Measurements from ENCODE around the gene COLEC12.
"Not testable (repeated sequence)": the region's sequence is repeated elsewhere in the genome, so short reads cannot be mapped to it uniquely, and the experiment has no call there.

COLEC12 gene

DNA sequence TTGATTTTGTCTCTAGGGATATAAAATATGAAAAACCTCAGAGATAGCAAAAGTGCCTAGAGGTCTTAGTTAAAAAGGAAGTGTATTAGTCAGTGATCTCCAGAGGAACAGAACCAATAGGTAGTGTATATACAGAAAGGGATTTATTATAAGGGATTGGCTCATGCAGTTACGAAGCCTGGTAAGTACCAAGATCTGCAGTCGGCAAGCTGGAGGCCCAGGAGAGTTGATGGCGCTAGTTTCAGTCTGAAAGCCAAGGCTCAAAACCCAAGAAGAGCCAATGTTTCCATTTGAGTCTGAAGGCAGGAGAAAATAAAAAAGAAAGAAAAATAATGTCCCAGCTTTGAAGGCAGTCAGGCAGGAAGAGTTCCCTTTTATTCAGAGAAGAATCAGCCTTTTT lies 93.3 kb downstream of the COLEC12 start:
- DNase-seq: no peak

DNA sequence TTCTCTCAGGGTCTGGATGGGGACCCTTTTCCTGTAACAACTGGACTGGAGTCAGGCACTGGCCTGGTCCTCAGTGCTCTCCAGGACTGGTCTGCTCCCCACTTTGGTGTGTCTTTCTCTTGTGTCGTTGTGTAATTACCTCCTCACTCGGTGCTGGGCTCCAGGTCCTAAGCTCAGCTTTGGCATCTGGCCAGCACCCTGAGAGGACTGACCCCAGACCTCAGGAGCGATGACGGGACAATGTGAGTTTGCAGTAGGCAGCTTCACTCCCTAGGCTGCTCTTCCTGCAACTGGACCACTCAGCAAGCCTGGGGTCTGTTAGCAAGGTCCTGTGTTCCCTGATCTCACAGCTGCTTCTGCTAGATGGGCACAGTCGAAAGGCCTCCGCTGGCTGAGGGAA lies 93.8 kb downstream of the COLEC12 start:
- no peak for DNase-seq

DNA sequence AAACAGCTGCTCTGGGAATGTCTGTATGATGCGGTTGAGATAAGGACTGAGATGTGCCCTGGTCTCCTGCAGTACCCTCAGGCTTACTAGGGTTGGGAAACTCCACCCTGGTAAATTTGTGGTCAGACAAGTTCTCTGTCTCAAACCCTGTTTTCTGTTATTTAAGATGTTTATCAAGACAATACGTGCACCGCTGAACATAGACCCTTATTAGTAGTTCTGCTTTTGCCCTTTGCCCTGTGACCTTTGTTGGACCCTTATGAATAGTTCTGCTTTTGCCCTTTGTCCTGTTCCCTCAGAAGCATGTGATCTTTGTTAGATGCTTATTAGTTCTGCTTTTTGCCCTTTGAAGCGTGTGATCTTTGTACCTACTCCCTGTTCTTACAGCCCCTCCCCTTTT lies 95.5 kb downstream of the COLEC12 start:
- DNase-seq: not testable (repeated sequence)

DNA sequence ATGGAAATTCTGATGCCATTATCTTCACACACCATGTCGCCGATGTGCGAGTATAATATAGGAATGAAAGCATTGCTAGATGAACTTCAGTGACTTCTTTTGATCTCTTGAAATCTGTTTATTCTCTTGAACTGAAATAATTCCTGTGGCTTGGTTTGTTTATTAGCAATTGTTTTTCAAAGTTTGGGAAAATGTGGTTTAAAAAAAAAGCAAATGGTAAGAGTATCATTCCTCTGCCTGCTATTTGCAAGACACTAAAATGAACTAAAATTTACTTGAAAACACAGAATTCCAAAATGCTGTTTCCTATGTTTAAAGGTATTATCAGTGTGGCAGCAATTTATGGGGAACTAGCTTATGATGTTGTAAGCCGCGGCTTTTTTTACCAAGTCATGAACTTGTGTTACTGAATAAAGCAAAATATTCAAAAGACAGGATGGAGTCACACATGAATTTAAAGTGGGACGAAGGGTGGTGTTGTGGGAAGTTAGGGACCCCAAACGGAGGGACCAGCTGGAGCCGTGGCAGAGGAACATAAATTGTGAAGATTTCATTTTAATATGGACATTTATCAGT lies 96.4 kb downstream of the COLEC12 start:
- DNase-seq: no peak

DNA sequence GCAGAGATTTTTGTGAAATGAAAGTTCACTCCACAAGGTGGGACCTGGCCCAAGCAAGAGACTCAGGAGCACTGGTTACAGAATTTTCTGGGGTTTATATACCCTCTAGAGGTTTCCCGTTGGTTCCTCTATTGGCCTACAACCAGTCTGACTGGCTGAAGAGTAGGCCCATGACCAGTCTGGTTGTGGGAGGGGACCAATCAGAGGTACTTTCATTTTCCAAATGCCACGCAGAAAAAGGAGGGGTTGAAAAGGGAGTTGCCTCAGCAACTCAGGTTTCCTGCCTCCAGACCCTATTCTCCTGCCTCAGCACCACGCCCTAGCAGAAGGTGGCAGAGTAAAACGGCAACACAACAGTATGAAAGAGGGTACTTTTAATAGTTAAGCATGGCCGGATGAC lies 98.4 kb downstream of the COLEC12 start:
- peak; percentile 40 for DNase-seq

GRCh38 chr18:400456-400855 lies 100.0 kb downstream of the COLEC12 start:
- DNase-seq: no peak

- DNase-seq: no peak
Measured at GRCh38 chr18:399631-400135, 100.8 kb downstream of the COLEC12 start.

GRCh38 chr18:398935-399630 lies 101.4 kb downstream of the COLEC12 start:
- no peak for DNase-seq

GRCh38 chr18:396556-396955 lies 103.9 kb downstream of the COLEC12 start:
- DNase-seq: no peak

DNA sequence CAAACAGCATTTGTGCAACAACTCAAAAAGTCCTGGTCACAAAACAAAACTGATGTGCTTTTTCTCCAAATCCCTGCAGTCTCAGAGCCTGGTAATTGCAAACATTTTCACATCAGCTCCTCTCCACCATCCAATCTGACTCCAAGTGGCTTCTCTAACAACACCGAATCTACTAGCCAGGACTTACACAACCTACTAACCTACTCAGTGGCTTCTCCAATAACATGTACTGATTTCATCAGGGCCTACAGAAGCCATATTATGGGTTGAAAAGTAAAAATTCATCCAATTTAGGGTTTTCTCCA lies 104.3 kb downstream of the COLEC12 start:
- no peak for DNase-seq

- no peak for DNase-seq
Measured at GRCh38 chr18:395456-396250, 104.8 kb downstream of the COLEC12 start.

- DNase-seq: no peak
Measured at GRCh38 chr18:394987-395362, 105.5 kb downstream of the COLEC12 start.

- no peak for DNase-seq
Measured at GRCh38 chr18:394262-394986, 106.1 kb downstream of the COLEC12 start.

- DNase-seq: no peak
Measured at GRCh38 chr18:393574-393957, 106.9 kb downstream of the COLEC12 start.

GRCh38 chr18:392928-393573 lies 107.5 kb downstream of the COLEC12 start:
- DNase-seq: no peak

GRCh38 chr18:390741-391478 lies 109.6 kb downstream of the COLEC12 start:
- DNase-seq: no peak

DNA sequence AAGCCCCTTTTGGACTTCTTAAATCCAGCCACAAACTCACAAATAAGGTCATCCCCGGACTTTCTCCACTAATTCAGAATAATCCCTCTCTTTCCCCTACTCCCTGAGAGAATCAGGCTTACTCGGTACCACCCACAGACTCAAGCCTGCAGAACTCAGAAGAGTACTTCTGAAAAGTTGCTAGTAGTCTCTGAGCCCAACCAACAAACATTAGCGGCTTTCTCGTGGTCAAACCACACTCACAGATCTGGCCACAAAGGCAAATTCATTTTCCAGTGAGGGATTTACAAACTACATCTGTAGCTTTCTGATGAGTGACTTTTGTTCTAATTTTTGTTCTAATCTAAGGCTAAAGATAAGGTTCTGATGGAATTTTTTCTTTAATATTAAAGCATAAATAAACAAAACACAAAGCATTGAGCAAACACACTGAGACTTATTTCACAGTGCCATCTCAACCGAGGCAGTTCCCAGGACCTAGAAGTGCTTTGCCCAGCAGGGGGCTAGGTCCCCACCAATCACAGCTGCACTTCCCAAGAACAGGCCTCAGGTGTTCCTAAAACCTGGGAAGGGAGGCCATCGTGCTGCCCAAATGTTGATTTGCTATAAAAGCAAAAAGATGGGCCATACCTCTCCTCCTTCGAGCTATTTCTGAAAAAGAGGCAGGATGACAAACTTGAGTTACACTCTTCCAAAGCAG lies 110.7 kb downstream of the COLEC12 start:
- DNase-seq: no peak

DNA sequence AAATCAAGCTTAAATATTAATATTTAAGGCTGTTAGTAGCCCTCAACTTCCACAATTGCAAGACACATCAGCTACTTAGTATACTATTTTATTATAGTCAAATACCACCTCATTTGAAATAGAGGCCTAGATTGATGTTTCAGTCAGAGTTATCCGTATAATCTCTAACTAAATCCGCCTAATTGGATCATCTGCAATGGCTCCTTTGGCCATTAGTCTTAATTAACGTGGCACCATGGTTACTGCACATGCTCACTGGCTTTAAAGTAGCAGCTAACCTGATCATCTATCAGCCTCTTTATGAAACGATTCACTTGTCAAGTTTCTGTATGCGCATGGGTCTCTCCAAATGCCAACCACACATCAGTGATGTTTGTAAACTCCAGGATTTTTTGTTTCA lies 112.3 kb downstream of the COLEC12 start:
- no peak for DNase-seq

DNA sequence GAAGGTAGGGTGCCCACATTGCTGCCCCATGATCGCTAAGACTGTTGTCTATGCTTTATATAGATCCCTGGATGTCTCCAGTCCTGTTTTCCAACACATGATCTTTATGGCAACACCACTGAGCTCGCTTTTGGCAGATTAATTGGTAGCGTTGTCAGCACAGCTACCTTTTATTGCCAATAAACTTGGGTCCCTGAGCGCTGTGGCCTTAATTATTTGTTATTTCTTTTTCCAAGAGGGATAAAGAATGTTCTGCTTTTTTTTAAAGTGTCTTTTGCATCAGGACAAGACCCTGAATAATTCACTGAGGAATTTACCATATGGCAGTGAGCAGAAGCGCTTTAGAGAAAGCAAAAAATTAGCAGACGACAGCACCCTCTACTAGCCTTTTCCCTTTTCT lies 113.5 kb downstream of the COLEC12 start:
- no peak for DNase-seq

DNA sequence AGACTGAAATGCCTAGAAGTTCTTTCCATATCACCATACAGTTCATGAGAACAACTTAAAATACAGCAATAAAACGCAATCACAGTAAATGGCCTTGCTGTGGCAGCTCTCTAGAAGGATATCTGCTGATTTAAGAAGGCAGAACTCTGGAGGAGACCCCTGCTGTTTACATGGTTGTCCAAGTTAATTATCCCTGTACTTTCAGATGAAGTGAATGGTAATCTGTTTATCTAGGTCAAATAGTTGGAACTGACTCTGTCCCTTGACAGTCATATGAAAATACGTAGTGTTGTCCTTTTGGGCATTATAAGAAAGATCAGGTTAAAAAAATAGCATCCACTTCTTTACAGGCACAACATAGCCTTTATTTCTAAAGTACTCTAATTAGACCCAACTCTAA lies 115.6 kb downstream of the COLEC12 start:
- no peak for DNase-seq

GRCh38 chr18:383135-383534 lies 117.4 kb downstream of the COLEC12 start:
- no peak for DNase-seq

Measured in OCI-M1 (cell line).